GM18907 (cell line): ENCODE measurements around the gene CALR3.

Source experiments
- ATAC-seq: cut with Tn5 transposase; IDR thresholded peaks from one replicate; pipeline ENCODE4 v1.9.1; 2021; ENCODE audit warnings: mild to moderate bottlenecking, moderate library complexity; ENCODE audit not compliant: unreplicated experiment

The CALR3 gene

DNA sequence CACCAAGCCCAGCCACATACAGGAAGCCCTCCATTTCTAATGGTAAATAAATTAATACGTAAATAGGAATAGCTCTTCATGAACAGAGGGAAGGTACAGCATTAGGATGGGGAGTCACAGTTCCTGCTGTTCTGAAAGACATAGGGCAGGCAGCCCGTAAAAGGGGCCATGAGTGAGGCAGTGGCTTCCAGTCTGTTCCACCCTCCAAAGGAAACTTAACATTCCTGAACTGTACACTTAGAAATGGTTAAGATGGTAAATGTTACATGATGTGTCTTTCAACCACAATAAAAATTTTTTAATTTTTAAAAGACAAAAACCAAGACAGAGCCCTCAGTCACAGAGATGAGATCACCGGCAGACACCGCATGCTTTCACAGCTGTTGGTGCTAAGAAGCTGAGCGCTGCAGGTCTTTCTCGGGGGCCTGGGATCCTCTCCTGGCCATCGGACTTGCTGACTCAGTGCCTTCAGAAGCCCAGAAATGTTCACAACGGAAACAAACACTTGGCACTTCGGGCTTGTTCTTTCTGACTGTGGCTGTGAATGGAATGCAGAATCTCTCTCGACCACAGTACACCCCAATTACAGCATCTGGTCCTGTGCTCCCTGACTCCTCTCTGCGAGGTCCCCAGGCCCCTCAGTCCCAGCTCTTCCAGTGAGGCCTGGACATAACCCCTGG is 60.6 kb downstream of the CALR3 start:
- no peak for ATAC-seq

DNA sequence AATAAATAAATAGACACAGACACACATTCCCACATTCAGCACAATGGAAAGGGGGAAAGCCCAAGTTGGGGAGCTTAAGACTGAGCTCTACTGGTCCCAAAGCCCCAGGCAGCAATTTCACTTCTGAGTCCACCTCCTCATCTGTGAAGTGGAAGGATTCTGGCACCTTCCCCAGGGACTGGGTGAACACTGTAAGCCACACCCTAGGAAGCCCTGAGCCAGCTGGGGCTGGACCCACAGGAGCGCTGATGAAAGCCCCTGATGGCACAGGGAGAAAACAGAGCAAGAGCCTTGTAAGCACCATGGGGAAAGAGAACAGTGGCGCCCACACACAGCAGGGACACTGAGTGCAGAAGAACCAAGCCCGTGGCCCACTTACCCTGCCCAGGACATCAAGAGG is 62.0 kb downstream of the CALR3 start:
- ATAC-seq = no peak

DNA sequence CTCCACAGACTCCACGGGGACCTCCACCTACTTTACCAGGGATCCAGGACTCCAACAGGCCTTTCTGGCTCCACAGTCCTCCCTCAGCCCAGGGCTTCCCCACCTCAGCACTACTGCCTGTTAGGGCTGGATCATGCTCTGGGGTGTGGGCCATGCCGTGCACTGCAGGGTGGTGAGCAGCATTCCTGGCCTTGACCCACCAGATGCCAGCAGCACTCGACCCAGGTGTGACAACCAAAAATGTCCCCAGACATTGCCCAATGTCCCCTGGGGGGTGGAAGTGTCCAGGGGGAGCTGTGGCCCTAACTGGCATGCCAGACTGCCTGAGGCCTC is 66.2 kb downstream of the CALR3 start:
- ATAC-seq = no peak

DNA sequence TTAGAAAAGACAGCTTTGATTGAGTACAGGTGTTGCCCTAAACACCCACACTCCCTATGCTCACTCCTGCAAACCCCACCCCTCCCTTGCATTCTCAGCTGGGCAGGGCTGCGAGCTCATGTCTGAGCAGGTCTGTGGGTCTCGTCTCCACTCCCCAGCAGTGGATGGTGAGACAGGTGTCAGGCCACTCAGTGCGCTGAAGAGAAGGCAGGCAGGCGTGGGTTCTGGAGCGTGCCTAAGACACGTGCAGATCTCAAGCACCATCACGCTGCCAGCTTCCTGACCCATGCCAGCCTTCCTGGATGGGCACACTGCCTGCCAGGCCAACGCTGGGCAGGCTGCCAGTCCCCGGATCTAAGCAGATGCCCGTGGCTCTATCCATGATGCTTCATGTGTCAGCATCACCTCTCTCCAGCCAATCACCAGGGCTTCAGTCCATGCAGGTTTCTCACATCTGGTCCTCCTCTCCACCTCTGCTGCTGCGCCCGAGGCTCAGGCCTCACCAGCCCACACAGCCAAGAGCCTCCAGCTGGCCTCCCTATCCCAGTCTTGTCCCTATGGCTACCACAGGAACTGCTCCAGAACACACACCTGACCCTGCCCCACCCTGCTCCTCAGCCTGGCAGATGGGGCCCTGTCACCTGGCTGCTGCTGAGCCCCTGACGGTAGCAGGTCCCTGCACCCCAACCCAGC is 66.8 kb downstream of the CALR3 start:
- ATAC-seq = no peak
